HFF-Myc (cell line): ENCODE results near the gene KMT2C.
"Not testable (repeated sequence)": the region's sequence is repeated elsewhere in the genome, so short reads cannot be mapped to it uniquely, and the experiment has no call there.

ENCODE experiments used
- DNase-seq: peaks from one replicate; pipeline ENCODE4 v3.0.0-alpha.2; 2011; ENCODE audit warnings: low read depth; ENCODE audit errors: extremely low read depth
- H3K4me3 ChIP-seq: replicated peaks from 2 replicates; pipeline ENCODE4 v1.5.1; 2011; ENCODE audit warnings: low read depth, mild to moderate bottlenecking, control low read depth, low read length
- TF ChIP-seq, protein P1 (sequence below): IDR thresholded peaks from 2 replicates; pipeline ENCODE4 v1.5.1; 2012; ENCODE audit warnings: mild to moderate bottlenecking, low read depth, low read length, control low read depth; ENCODE audit errors: missing control alignments

KMT2C gene

DNA sequence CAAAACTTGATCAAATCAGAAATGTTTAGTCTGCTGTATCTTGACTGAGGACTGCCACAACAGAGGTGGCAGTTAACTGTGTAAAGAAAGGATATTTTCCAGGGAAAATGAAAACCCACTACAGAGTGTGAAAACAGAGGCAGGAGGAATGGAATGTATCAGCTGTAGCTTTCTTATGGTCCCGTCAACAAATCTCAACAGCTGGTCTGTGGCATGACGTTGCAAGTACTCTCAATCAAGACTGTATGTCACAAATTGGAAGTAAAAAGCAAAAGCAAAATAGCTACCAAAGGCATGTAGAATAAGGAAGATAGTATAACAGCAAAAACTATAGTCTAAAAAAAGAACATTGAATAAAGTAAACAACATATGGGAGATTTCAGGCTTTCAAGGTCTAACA lies 123.5 kb downstream of the KMT2C start:
- TF ChIP-seq, protein P1, sequence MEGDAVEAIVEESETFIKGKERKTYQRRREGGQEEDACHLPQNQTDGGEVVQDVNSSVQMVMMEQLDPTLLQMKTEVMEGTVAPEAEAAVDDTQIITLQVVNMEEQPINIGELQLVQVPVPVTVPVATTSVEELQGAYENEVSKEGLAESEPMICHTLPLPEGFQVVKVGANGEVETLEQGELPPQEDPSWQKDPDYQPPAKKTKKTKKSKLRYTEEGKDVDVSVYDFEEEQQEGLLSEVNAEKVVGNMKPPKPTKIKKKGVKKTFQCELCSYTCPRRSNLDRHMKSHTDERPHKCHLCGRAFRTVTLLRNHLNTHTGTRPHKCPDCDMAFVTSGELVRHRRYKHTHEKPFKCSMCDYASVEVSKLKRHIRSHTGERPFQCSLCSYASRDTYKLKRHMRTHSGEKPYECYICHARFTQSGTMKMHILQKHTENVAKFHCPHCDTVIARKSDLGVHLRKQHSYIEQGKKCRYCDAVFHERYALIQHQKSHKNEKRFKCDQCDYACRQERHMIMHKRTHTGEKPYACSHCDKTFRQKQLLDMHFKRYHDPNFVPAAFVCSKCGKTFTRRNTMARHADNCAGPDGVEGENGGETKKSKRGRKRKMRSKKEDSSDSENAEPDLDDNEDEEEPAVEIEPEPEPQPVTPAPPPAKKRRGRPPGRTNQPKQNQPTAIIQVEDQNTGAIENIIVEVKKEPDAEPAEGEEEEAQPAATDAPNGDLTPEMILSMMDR = no peak
- H3K4me3 ChIP-seq = no peak overlapping the region
- DNase-seq = no peak

DNA sequence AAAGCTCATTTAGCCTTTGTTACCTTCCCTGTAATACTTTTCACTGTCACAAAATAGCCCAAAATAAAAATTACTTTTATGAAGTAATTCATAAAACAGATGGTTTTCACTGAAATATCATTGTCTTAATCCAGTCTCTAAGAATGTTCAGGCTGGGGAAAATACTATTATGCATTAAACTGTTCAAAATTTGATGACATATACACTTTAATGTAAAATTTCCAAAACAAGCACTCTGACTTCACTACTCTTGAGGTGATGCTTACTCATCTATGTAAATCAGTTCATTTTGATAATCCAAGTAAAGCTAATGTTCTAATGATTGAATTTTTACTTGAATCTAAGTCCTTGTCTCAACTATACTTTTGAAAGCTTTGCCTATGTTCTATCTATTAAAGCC lies 127.9 kb downstream of the KMT2C start:
- TF ChIP-seq, protein P1 = no peak

DNA sequence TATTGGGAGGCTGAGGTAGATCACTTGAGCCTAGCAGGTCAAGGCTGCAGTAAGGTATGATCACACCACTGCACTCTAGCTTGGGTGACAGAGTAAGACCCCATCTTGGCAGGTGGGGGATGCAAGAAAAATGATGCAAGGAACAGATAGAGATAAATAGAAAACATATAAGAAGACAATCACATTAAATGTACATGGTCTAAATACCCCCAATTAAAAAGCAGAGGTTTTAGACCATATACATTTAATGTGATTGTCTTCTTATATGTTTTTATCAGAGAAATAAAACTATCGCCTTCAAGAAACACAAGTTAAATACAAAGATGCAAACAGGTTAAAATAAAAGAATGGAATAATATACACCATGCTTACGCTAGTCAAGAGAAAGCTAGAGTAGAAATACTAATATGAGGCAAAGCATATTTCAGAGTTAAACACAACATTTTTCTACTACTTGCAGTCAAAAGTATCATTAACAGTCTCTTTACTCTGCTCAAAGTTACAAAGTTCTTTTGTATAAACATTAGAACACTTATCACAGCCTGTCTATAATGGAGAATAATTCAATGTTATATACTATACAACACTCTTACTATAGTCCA lies 136.2 kb downstream of the KMT2C start:
- not testable (repeated sequence) for H3K4me3 ChIP-seq, DNase-seq

More for the DNA sequence above, 127.9 kb downstream of the KMT2C start:
- no peak overlapping the region for H3K4me3 ChIP-seq
- no peak for DNase-seq

DNA sequence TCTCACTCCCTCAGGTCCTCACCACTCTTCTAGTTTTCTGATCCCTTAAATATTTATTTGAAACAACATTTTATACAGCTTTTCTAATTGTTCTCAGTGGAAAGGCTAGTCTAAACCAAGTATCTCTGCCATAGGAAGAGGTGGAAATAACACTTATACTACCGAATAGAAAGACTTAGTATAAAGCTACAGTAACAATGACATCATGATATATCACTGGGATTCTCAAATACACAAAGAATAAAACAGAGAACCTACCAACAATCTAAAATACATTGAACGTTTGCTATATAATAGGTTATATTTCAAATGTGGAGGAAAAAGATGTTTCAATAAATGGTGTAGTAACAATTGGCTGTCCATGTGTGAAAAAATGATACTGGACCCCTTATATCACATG lies 142.9 kb downstream of the KMT2C start:
- no peak overlapping the region for H3K4me3 ChIP-seq
- TF ChIP-seq, protein P1 = no peak

DNA sequence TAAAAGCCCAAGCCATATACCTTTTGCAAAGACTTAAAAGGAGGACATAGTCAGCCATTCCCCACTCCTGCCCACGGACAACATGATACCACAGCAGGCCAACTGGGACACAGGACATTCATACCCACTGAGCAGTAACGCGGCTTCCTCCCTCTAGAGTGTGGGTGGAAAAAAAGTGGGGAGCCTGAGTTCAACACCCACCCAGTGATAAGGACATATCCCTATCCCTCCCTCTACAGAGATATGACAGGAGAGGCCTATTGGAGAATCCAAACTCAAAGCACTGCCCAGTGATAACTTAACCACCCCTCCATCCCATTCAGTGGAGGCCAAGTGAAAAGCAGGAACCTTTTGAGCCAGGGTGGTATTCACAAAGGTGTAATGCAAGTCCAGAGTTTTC lies 148.8 kb downstream of the KMT2C start:
- not testable (repeated sequence) for DNase-seq, H3K4me3 ChIP-seq

More for the DNA sequence above, 142.9 kb downstream of the KMT2C start:
- no peak for DNase-seq

DNA sequence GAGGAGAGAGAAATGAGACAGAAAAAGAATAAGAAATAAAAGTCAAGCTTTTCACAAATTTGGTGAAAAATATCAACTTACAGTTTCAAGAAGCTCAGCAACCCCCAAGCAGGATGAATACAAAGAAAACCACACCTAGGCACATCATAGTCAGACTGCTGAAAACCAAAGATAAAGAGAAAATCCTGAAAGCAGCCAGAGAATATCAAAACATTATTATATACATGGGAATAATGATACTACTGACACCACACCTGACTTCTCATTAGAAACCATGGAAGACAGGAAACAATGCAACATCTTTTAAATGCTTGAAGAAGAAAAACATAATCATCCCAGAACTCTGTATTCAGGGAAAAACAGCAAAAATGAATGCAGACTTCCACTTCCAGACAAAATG lies 149.6 kb downstream of the KMT2C start:
- DNase-seq = not testable (repeated sequence)

DNA sequence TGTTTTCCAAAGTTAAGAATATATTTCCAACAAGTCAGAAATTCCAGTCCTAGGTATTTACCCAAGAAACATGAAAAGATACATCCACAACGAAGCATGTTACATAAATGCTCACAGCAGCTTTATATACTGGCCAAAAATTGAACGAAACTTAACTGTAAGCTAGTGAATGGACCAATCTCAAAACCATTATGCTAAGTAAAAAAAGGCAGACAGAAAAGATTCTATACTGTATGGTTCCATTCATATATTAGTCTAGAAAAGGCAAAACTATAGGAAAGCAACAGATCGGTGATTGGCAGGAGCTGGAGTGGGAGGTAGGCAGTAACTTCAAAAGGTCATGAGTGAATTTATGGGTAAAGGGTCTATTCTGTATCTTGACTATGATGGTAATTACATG lies 150.8 kb downstream of the KMT2C start:
- H3K4me3 ChIP-seq, DNase-seq: not testable (repeated sequence)

More for the DNA sequence above, 149.6 kb downstream of the KMT2C start:
- not testable (repeated sequence) for H3K4me3 ChIP-seq

DNA sequence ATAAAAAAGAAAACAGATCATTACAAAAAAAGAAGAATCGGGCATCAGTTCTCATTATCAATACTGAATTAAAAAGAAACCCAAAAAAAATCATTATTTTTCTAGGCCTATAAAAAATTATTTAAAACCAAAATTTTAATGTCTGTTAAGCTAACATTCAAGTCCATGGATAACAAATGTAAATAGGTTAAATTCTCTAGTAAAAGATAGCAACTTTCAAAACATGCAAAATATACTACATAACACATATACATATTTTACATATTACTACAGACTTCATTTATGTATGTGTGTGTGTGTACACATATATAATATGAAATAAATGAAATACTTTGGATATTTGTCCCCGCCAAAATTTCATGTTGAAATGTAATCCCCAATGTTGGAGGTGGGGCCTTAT lies 158.1 kb downstream of the KMT2C start:
- H3K4me3 ChIP-seq, DNase-seq: not testable (repeated sequence)

DNA sequence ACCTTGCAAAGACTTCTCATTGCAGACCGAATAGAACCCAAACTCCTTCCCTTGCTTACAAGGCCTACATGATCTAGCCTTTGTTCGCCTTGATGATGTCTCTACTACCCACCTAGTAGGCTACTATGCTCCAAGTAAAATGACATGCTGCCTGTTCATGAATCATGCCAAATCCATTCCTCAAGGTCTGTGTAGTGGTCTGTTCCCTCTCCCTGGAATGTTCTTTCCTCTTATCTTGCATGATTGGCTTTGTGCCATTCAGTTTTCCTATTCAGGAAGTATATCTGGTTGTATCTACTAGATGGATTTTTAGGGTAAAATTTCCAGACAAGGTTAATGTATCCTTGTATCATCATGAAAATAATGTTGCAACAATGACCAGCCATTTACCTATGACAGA lies 165.4 kb downstream of the KMT2C start:
- not testable (repeated sequence) for DNase-seq, H3K4me3 ChIP-seq

DNA sequence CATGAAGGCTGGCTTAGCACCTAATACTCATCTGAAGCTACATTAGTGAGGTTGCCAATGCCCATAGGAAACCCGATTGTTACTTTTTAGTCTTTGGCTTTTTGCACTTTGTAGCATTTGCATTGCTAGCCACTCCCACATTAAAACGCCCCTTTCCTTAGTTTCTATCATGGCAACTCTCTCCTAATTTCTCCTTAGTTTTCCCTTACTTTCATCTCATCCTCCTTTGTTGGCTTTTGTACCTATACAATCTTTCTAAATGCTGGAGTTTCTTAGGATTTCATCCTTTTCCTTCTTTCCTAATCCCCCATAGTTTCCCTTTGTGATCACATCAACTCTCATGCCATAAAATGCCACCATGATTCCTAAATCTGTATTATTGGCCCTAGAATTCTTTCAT lies 168.9 kb downstream of the KMT2C start:
- not testable (repeated sequence) for DNase-seq, H3K4me3 ChIP-seq

DNA sequence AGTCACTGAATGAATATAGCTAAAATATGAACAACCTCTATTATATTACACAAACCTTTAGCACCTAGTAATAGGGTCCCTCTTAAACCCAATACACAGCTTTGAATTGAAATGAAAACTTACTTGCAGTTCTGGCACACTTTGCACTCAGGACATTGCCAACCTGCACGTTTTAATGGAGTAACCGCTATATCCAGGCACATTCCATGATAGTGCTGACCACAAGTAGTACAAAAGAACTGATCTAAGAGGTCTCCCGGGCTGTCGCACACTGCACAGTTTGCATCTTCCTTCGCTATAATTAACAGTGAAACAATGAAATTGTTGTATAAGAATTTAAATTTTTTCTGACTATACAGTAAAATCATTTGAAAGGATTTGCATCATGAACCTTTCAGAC lies 170.9 kb downstream of the KMT2C start:
- not testable (repeated sequence) for H3K4me3 ChIP-seq, DNase-seq

DNA sequence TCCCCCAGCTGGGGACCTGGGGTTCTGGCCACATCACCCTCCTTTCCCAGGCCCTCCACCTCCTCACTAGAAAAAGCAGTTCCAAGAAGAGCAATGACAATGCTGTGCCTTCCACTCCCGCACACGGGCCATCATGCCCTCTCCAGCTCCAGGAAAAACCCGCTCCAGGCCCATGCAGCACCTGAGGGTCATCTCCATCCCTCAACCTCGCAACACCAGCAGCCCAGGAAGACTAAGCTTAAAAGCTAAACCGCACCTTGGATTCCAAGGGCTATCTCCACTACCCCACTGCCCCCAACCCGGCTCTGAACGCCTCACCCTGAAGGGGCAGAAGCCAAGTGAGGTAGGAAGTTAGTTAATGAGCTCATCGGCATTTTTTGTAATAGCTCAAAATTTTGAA lies 173.7 kb downstream of the KMT2C start:
- H3K4me3 ChIP-seq, DNase-seq: not testable (repeated sequence)

DNA sequence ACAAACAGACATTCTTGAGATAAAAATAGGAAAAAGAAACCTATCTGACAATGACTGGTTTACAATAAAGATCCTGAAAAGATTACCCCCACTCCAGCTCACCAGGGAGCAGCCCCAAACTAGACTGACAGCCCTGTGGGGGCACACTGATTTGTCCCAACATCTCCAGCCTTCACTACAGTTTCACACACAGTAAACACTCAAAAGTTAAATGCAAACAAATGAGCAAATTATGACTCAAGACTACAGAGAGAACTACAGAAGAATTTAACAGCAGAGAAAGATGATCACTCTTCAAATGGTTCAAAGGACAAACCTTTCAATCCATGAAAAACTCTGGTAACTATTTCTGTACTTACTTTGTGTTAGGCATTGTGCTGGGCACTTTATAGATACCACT lies 176.2 kb downstream of the KMT2C start:
- H3K4me3 ChIP-seq, DNase-seq: not testable (repeated sequence)

DNA sequence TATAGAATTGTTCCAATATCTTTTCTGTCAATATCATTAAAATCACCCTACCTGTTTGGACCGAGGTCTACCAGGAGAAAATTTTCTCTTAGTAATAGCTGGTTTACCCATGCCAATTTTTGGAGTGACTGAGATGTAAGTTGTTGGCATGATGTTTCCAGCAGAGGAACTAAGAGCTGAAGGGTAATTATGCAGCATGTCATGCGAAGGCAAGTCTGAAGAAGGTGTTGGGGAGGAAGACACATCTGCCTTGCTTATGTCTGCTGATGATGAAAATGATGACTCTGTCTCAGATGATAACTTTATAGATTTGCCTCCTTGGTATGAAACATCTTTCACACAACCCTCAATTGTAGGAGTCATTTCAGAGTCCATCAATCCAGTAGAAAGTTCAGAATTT lies 188.0 kb downstream of the KMT2C start:
- not testable (repeated sequence) for H3K4me3 ChIP-seq, DNase-seq

DNA sequence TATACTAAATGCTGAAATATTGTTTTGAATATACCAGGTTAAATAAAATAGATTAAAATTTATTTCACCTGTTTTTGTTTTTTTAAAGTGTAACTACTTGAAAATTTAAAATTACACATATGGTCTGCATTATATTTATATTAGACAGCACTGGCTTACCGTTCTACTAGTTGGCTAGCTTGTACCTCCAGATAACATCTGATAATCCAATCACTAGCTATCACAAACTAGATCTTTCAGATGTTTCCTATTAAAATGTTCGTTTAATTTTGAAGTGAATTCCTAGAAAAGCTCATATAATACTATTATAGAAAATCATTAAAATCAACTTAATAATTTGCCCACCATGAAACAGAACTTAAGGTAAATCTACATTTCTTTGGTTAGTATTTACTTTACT lies 190.4 kb downstream of the KMT2C start:
- not testable (repeated sequence) for H3K4me3 ChIP-seq, DNase-seq

DNA sequence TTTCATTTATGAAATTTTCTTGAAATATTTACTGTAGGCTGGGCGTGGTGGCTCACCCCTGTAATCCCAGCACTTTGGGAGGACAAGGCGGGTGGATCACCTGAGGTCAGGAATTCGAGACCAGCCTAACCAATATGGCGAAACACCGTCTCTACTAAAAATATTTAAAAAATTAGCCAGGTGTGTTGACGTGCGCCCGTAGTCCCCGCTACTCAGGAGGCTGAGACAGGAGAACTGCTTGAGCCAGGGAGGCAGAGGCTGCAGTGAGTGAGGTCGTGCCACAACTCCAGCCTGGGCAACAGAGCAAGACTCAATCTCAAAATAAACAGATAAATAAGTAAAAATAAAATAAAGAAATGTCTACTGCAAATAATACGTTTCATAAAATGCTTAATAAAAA lies 192.3 kb downstream of the KMT2C start:
- not testable (repeated sequence) for H3K4me3 ChIP-seq, DNase-seq
